ENCODE results near the gene ANKRD29.

Gene ANKRD29

DNA sequence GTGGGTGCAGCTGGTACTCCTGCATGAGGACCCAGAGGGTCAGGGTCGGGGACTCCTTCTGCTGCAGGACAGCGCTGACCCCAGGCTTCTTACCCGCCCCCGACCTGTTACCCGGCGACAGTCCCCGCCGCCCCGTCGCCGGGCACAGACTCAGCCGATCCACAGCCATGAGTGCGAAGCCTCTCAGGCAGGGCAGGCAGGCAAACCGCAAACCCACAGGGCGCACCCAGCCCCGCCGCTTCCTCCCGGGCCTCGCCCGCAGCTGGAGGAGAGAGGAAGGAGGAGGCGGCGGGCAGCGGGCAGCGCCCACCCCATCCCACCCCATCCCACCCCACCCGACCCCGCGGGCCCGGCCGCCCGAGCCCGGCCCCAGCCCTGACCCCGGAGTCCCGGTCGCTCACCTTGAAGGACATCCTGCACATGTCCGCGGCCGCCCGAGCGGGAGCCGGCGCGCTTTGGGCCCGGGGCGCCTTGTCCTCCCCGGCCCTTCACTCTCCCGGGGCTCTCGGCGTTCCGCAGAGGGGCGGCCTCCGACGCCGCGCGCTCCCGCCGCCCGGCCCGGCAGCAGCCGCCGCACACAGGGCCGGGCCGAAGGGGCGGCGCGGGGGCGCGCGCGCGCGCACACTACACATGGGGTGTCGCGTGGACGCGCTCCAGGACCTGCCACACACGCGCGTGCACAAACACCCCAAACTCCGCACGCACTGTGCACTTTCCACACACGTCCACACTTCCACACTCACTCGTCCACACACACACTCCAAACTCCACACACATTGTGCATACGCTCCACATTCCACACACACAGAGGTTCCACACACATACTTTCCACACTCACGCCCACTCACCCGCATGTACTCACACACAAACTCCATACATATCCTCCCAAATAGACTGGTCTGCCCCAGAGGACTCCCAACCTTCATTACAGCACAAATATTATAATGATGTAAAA lies at the start of gene ANKRD29 (continued):
- TF ChIP-seq SCRT2 (tag by site-specific recombination; IDR thresholded peaks at IDR 0.05) (peak; percentile 46), ZNF426 (tag by site-specific recombination; IDR thresholded peaks at IDR 0.05) (no peak), ZNF621 (tag by site-specific recombination; IDR thresholded peaks at IDR 0.05) (no peak), ZFP37 (tag by site-specific recombination; IDR thresholded peaks at IDR 0.05) (peak; percentile 55; the same call in 1 of the 2 replicates), ZNF449 (tag by site-specific recombination; IDR thresholded peaks at IDR 0.05) (no peak), ZNF501 (tag by site-specific recombination; IDR thresholded peaks at IDR 0.05) (peak; percentile 53), EGR2 (tag by site-specific recombination; IDR thresholded peaks at IDR 0.05; ENCODE audit: low read depth) (peak; percentile 87; the same call in 1 of the 2 replicates), ZNF354C (tag by site-specific recombination; IDR thresholded peaks at IDR 0.05; ENCODE audit: borderline replicate concordance, low read depth) (no peak), ZNF239 (tag by site-specific recombination; IDR thresholded peaks at IDR 0.05) (peak; percentile 29; the same call in 1 of the 2 replicates), ZSCAN5A (tag by site-specific recombination; IDR thresholded peaks at IDR 0.05) (no peak), ZFHX2 (tag by site-specific recombination; conservative IDR thresholded peaks at IDR 0.05) (peak; percentile 97), ZNF580 (tag by site-specific recombination; IDR thresholded peaks at IDR 0.05) (no peak), ZBTB7A (tag by site-specific recombination; IDR thresholded peaks at IDR 0.05; ENCODE audit: low read depth) (0 out of 2 replicates have a peak, but pooled peaks have one; percentile 74), GLIS2 (tag by site-specific recombination; IDR thresholded peaks at IDR 0.05) (peak; percentile 67; the same call in 1 of the 2 replicates), ZNF112 (tag by site-specific recombination; IDR thresholded peaks at IDR 0.05) (no peak), ZNF335 (tag by site-specific recombination; conservative IDR thresholded peaks at IDR 0.05) (peak; percentile 83), ZNF843 (tag by site-specific recombination; IDR thresholded peaks at IDR 0.05) (peak; percentile 82), ZEB2 (tag by site-specific recombination; IDR thresholded peaks at IDR 0.05) (peak; percentile 64)
- TF ChIP-seq, protein P1, sequence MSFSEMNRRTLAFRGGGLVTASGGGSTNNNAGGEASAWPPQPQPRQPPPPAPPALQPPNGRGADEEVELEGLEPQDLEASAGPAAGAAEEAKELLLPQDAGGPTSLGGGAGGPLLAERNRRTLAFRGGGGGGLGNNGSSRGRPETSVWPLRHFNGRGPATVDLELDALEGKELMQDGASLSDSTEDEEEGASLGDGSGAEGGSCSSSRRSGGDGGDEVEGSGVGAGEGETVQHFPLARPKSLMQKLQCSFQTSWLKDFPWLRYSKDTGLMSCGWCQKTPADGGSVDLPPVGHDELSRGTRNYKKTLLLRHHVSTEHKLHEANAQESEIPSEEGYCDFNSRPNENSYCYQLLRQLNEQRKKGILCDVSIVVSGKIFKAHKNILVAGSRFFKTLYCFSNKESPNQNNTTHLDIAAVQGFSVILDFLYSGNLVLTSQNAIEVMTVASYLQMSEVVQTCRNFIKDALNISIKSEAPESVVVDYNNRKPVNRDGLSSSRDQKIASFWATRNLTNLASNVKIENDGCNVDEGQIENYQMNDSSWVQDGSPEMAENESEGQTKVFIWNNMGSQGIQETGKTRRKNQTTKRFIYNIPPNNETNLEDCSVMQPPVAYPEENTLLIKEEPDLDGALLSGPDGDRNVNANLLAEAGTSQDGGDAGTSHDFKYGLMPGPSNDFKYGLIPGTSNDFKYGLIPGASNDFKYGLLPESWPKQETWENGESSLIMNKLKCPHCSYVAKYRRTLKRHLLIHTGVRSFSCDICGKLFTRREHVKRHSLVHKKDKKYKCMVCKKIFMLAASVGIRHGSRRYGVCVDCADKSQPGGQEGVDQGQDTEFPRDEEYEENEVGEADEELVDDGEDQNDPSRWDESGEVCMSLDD (tag by site-specific recombination; IDR thresholded peaks at IDR 0.05), result peak; percentile 91

GRCh38 chr18:23712445-23712844 lies 49.7 kb upstream of the ANKRD29 start:
- no peak overlapping the region for H3K27ac ChIP-seq (ENCODE audit: extremely low read depth, low read depth, low read length)
- no peak overlapping the region for H3K4me3 ChIP-seq (ENCODE audit: low read depth, low read length)
- ChIA-PET POLR2A (no interaction called here), CTCF (interaction anchor here (0.7 to 3.0 kb wide), 2 partner anchors 10 to 124 kb away, joined by 5 to 16 read pairs; no protein-coding TSS in a partner anchor)
- no peaks in the 10 kb centered on the region for H3K9me3 ChIP-seq (ENCODE audit: control insufficient read depth, insufficient read depth, low read depth, low read length)
- H3K36me3 ChIP-seq (ENCODE audit: control insufficient read depth in 2 of 2, insufficient read depth in 1 of 2, low read length in 2 of 2), result no peaks in the 10 kb centered on the region; a peak in 1 of 3 replicates
- no peaks in the 10 kb centered on the region for H3K4me1 ChIP-seq (ENCODE audit: control insufficient read depth, insufficient read depth, low read length)
- no peak for TF ChIP-seq ZNF521 (tag by site-specific recombination; IDR thresholded peaks at IDR 0.05)
- no peak for TF ChIP-seq YY2 (tag by site-specific recombination; IDR thresholded peaks at IDR 0.05)
- TF ChIP-seq ZNF518A (tag by site-specific recombination; conservative IDR thresholded peaks at IDR 0.05; ENCODE audit: low read depth), result no peak
- TF ChIP-seq, protein P2, sequence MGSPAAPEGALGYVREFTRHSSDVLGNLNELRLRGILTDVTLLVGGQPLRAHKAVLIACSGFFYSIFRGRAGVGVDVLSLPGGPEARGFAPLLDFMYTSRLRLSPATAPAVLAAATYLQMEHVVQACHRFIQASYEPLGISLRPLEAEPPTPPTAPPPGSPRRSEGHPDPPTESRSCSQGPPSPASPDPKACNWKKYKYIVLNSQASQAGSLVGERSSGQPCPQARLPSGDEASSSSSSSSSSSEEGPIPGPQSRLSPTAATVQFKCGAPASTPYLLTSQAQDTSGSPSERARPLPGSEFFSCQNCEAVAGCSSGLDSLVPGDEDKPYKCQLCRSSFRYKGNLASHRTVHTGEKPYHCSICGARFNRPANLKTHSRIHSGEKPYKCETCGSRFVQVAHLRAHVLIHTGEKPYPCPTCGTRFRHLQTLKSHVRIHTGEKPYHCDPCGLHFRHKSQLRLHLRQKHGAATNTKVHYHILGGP (tag by site-specific recombination; IDR thresholded peaks at IDR 0.05), result no peak
- TF ChIP-seq ZBTB20 (tag by site-specific recombination; IDR thresholded peaks at IDR 0.05), result no peak

Data from HEK293 (cell line).